Body of pancreas (tissue), 4 donors: Measurements from ENCODE around the gene DDX5. TPM values are rescaled to one million over a fixed set of nuclear protein-coding genes. Genes with fewer than 3 reads are reported as not detected.

ENCODE experiments used
- ATAC-seq: fragments of 150-250 bp; one replicate; pipeline ENCODE4 v1.9.1; 2016
- DNase-seq, 4 donors: peaks; one replicate each; pipeline ENCODE4 v3.0.0-alpha.2; 2019
- H3K27ac ChIP-seq, 4 donors: fragments of 200-600 bp; sonication (generic); 1 replicate in 3 of 4; 2 replicates in 1 of 4; pipeline versions ENCODE4 v1.5.1 to v1.6.1; 2016 to 2019; ENCODE audit warnings: mild to moderate bottlenecking in 1 of 4, mixed read lengths in 1 of 4, moderate library complexity in 1 of 4
- H3K27me3 ChIP-seq, 2 donors: fragments of 200-600 bp; sonication (generic); one replicate each; pipeline ENCODE4 v1.6.0; 2016; ENCODE audit warnings: mild to moderate bottlenecking in 1 of 2
- H3K36me3 ChIP-seq, 2 donors: fragments of 200-600 bp; sonication (generic); replicated peaks in 1 of 2; 2 replicates each; pipeline ENCODE4 v1.5.1; 2016; ENCODE audit warnings: low read depth in 2 of 2; ENCODE audit not compliant: insufficient read depth in 1 of 2
- H3K4me1 ChIP-seq: fragments of 200-600 bp; sonication (generic); one replicate; pipeline ENCODE4 v1.6.0; 2016
- H3K4me3 ChIP-seq, 2 donors: fragments of 200-600 bp; sonication (generic); 1 replicate in 1 of 2; 2 replicates in 1 of 2; pipeline ENCODE4 v1.5.1; 2016 to 2019
- H3K9me3 ChIP-seq, 3 donors: fragments of 200-600 bp; sonication (generic); 1 replicate in 2 of 3; 2 replicates in 1 of 3; pipeline ENCODE4 v1.5.1; 2016
- POLR2A ChIP-seq, 3 donors: fragments of 450-650 bp; IDR thresholded peaks; one replicate each; pipeline ENCODE4 v1.6.1; 2016; ENCODE audit warnings: antibody characterized with exemption in 3 of 3, mild to moderate bottlenecking in 2 of 3
- WGBS, 2 donors: methylation state at CpG; one replicate each; pipeline ENCODE4 v1.1.5; 2017; 5-methylcytosine and 5-hydroxymethylcytosine counted together
- intact Hi-C: fragments of 100-400 bp; cut with DNase I; formaldehyde crosslinking; loops from one replicate; pipeline ENCODE4 v1.15.1; 2023
- total RNA-seq, 2 donors: library from RNA; depleted of rRNA; stranded (reverse); fragments of >200 nt; gene quantifications; one replicate each; pipeline ENCODE4 v1.1.0, GENCODE V29; 2016
- TF ChIP-seq, protein P1 (sequence below), 7 experiments: fragments of 450-650 bp in 4 of 7; fragments of 200-600 bp in 3 of 7; sonication (generic) in 3 of 7; IDR thresholded peaks; one replicate each; pipeline ENCODE4 v1.5.1; 2016 to 2019; ENCODE audit warnings: antibody characterized with exemption in 7 of 7

The DDX5 gene
- total RNA-seq, 2 donors from 2014 or later: 487 to 513 TPM

DNA sequence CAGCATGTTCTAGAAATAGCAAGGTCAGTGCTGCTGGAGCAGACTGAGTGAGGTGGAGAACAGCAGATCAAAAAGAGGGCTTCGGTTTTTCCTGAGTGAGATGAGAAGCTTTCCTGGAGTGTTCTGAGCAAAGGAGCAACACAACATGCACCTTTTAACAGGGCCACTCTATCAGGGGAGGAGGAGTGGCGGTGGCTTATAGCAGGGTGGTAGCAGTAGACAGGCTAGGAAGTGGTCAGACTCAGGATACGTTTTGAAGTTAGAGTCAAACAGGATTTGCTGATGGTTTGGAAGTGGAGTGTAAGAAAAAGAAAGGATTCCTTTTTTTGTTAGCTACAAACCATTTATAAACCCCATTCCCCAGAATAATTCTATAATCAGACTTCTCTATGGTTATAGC lies 21.7 kb downstream of the DDX5 start:
- no peak overlapping the region for H3K27ac ChIP-seq
- H3K4me1 ChIP-seq: no peaks in the 10 kb centered on the region
- ATAC-seq: no peak
- TF ChIP-seq, protein P1, sequence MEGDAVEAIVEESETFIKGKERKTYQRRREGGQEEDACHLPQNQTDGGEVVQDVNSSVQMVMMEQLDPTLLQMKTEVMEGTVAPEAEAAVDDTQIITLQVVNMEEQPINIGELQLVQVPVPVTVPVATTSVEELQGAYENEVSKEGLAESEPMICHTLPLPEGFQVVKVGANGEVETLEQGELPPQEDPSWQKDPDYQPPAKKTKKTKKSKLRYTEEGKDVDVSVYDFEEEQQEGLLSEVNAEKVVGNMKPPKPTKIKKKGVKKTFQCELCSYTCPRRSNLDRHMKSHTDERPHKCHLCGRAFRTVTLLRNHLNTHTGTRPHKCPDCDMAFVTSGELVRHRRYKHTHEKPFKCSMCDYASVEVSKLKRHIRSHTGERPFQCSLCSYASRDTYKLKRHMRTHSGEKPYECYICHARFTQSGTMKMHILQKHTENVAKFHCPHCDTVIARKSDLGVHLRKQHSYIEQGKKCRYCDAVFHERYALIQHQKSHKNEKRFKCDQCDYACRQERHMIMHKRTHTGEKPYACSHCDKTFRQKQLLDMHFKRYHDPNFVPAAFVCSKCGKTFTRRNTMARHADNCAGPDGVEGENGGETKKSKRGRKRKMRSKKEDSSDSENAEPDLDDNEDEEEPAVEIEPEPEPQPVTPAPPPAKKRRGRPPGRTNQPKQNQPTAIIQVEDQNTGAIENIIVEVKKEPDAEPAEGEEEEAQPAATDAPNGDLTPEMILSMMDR (IDR thresholded peaks at IDR 0.05): no peak
- WGBS, 2 donors: 85 to 89% methylated on average over 3 of the region's 3 CpGs
- no peaks in the 10 kb centered on the region for H3K9me3 ChIP-seq
- no peaks in the 10 kb centered on the region for H3K27me3 ChIP-seq
- intact Hi-C loops: no loop called here
- peaks cover 0 to 4% of the 10 kb centered on the region in 2 donors for H3K36me3 ChIP-seq
- H3K4me3 ChIP-seq: no peak overlapping the region
- DNase-seq: no peak

DNA sequence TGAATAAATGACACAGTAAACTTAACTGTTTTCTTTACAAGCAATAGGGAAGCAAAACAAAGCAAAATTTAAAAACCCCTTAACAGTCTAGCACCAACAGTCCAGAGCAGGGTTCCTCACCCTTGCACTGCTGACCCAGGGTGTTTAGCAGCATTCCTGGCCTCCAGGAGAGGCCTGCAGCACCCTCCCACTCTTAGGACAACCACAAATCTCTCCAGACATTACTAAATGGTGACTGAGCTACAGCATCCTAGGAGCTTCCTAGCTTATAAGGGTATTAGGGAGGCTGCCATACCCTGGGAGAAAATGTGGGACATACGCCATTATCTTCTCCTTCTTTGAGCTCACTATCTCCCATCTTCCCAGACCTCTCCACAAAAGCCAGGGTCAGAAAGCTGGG lies 25.1 kb downstream of the DDX5 start:
- 83 to 88% methylated on average over 1 of the region's 1 CpG for WGBS, 2 donors
- no peak overlapping the region for H3K4me3 ChIP-seq
- ATAC-seq (no peak), DNase-seq (no peak)
- intact Hi-C loops: no loop called here
- no peak for TF ChIP-seq POLR2A (IDR thresholded peaks at IDR 0.05)
- TF ChIP-seq, protein P1 (IDR thresholded peaks at IDR 0.05): no peak
- no peaks in the 10 kb centered on the region for H3K9me3 ChIP-seq
- H3K27ac ChIP-seq: no peak overlapping the region
- H3K4me1 ChIP-seq: no peaks in the 10 kb centered on the region
- H3K27me3 ChIP-seq: no peaks in the 10 kb centered on the region
- H3K36me3 ChIP-seq: peaks cover 3 to 4% of the 10 kb centered on the region in 2 donors

DNA sequence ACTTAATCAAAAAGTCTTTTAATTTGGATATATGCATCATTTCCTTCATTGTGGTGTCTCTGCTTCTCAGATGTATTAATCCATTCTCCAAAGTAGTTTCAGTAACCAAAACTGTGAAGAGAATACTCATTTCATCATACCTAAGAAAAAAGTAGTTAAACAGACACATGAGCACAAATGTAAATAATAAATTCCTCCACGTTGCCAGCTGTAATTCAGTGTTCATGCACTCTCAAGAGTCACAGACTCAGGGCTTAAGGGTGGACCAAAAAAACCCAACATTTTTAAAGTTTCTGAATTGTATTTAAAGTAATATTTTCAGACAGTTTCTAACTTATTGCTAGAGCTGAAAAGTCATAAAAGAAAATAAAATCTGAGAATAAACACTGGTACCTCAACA lies 28.2 kb downstream of the DDX5 start:
- H3K27me3 ChIP-seq: no peaks in the 10 kb centered on the region
- TF ChIP-seq POLR2A (IDR thresholded peaks at IDR 0.05): no peak
- TF ChIP-seq, protein P1 (IDR thresholded peaks at IDR 0.05): no peak

DNA sequence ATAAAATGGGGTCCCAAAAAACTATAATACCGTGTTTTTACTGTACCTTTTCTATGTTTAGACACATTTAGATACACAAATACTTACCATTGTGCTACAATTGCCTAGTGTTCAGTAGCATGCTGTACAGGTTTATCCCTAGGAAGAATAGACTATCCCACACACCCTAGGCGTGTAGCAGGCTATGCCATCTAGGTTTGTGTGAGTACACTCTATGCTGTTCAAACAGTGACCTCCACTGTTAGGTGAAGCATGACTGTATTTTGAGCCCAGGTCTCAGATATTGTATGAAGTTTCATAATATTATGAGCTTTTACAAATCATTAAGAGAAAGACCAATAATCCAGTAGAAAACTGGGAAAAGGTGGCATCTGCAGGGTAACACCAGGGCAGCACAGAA lies 33.5 kb downstream of the DDX5 start:
- no peaks in the 10 kb centered on the region for H3K36me3 ChIP-seq
- intact Hi-C loops: no loop called here
- DNase-seq (no peak), ATAC-seq (no peak)
- TF ChIP-seq, protein P1 (IDR thresholded peaks at IDR 0.05): no peak
- no peak for TF ChIP-seq POLR2A (IDR thresholded peaks at IDR 0.05)
- WGBS, 2 donors: 67 to 89% methylated on average over 2 of the region's 2 CpGs
- no peaks in the 10 kb centered on the region for H3K27me3 ChIP-seq
- no peaks in the 10 kb centered on the region for H3K4me1 ChIP-seq
- no peak overlapping the region for H3K27ac ChIP-seq
- H3K4me3 ChIP-seq: no peak overlapping the region
- H3K9me3 ChIP-seq: no peaks in the 10 kb centered on the region

More for the DNA sequence above, 28.2 kb downstream of the DDX5 start:
- intact Hi-C loops: no loop called here
- ATAC-seq (no peak), DNase-seq (no peak)
- Histone ChIP-seq H3K4me1 (no peaks in the 10 kb centered on the region), H3K36me3 (peaks cover 0 to 3% of the 10 kb centered on the region in 2 donors), H3K4me3 (no peak overlapping the region), H3K27ac (no peak overlapping the region), H3K9me3 (no peaks in the 10 kb centered on the region)
- 21 to 23% methylated on average over 1 of the region's 1 CpG for WGBS, 2 donors

DNA sequence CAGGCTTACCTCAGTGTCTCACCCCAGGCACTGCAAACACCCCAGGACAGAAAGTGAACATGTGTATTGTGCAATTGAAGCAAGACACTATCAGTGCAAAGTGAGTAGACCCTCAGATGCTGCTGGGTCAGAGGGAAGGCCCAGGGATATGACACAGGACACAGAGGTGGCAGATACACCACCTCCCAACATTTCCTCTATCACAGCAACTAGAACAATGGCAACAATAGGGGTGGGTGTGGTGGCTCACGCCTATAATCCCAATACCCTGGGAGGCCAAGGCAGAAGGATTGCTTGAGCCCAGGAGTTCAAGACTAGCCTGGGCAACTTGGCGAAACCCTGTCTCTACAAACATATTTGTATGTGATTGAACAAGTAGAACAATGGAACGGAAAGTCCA lies 34.6 kb downstream of the DDX5 start:
- TF ChIP-seq POLR2A (IDR thresholded peaks at IDR 0.05): no peak
- TF ChIP-seq, protein P1 (IDR thresholded peaks at IDR 0.05): no peak
- ATAC-seq: no peak
- no peaks in the 10 kb centered on the region for H3K9me3 ChIP-seq
- intact Hi-C loops: no loop called here
- no peaks in the 10 kb centered on the region for H3K36me3 ChIP-seq
- H3K27ac ChIP-seq: no peak overlapping the region
- DNase-seq: no peak
- H3K4me1 ChIP-seq: no peaks in the 10 kb centered on the region
- no peak overlapping the region for H3K4me3 ChIP-seq
- WGBS, 2 donors: 79 to 92% methylated on average over 3 of the region's 3 CpGs
- H3K27me3 ChIP-seq: no peaks in the 10 kb centered on the region
